Calu3 (cell line): ENCODE measurements around the gene ZNF786. TPM values are rescaled to one million over a fixed set of nuclear protein-coding genes. Genes with fewer than 3 reads are reported as not detected.
A peak's percentile ranks its signal among the peaks of the same experiment; 100 is the strongest.
"Not testable (repeated sequence)": the region's sequence is repeated elsewhere in the genome, so short reads cannot be mapped to it uniquely, and the experiment has no call there.

Experiments
- BruUV-seq: library from RNA; stranded (reverse); fragments of 400-500 nt; replicated peaks from 2 replicates; lab custom pipeline; 2021; lab: Mats Ljungman, UMichigan
- CTCF ChIA-PET: fragments of 300-600 bp; sonication (Branson Sonifier 250); formaldehyde crosslinking; loops from one replicate; lab custom pipeline; 2022; ENCODE audit warnings: antibody characterized with exemption; lab: Charles Lee
- DNase-seq: peaks from one replicate; pipeline ENCODE4 v3.0.0; 2022
- H3K27ac Mint-ChIP-seq: one replicate; pipeline ENCODE4 v1.8.0; 2022; ENCODE audit warnings: mixed read lengths; ENCODE audit not compliant: unreplicated experiment
- H3K27me3 Mint-ChIP-seq: one replicate; pipeline ENCODE4 v1.8.0; 2022; ENCODE audit warnings: mixed read lengths; ENCODE audit not compliant: unreplicated experiment
- H3K36me3 Mint-ChIP-seq: one replicate; pipeline ENCODE4 v1.8.0; 2022; ENCODE audit warnings: mild to moderate bottlenecking, moderate library complexity, mixed read lengths; ENCODE audit not compliant: insufficient read depth, unreplicated experiment
- H3K4me1 Mint-ChIP-seq: one replicate; pipeline ENCODE4 v1.8.0; 2022; ENCODE audit warnings: mild to moderate bottlenecking, low read depth, mixed read lengths; ENCODE audit not compliant: unreplicated experiment
- H3K4me3 Mint-ChIP-seq: one replicate; pipeline ENCODE4 v1.8.0; 2022; ENCODE audit warnings: mild to moderate bottlenecking, low read depth, moderate library complexity, mixed read lengths; ENCODE audit not compliant: unreplicated experiment
- H3K9me3 Mint-ChIP-seq: one replicate; pipeline ENCODE4 v1.8.0; 2022; ENCODE audit warnings: low read depth, mixed read lengths; ENCODE audit not compliant: unreplicated experiment
- CTCF ChIP-seq: fragments of 200-600 bp; IDR thresholded peaks from one replicate; pipeline ENCODE4 v1.8.0; 2022; ENCODE audit warnings: antibody characterized with exemption; ENCODE audit not compliant: unreplicated experiment
- intact Hi-C: fragments of 100-400 bp; cut with micrococcal nuclease; formaldehyde crosslinking; loops from one replicate; pipeline ENCODE4 v1.10.0; 2022; ENCODE audit not compliant: unreplicated experiment
- total RNA-seq: library from RNA; stranded (reverse); gene quantifications from 2 replicates; pipeline ENCODE4 v1.2.3, GENCODE V29; 2022

The ZNF786 gene
- total RNA-seq, 1 experiment from 2014 or later: 9.8 TPM

- no peak overlapping the region for H3K4me3 Mint-ChIP-seq
- intact Hi-C loops: no loop called here
- CTCF ChIA-PET: no interaction called here
These were observed 53.8 kb downstream of the ZNF786 start for GRCh38 chr7:149036676-149037075.

GRCh38 chr7:149031353-149031910, 59.1 kb downstream of the ZNF786 start:
- Mint-ChIP-seq H3K36me3 (peaks cover 27% of the 10 kb centered on the region), H3K9me3 (peaks cover 4% of the 10 kb centered on the region), H3K27ac (peak overlapping the region; percentile 35), H3K27me3 (no peaks in the 10 kb centered on the region), H3K4me3 (no peak overlapping the region), H3K4me1 (no peaks in the 10 kb centered on the region)
- no peak for TF ChIP-seq CTCF
- DNase-seq: no peak
- CTCF ChIA-PET: no interaction called here
- BruUV-seq: no TSS peak
- intact Hi-C loops: no loop called here

More at GRCh38 chr7:149036676-149037075, 53.8 kb downstream of the ZNF786 start:
- Mint-ChIP-seq H3K36me3 (no peaks in the 10 kb centered on the region), H3K27ac (no peak overlapping the region), H3K4me1 (no peaks in the 10 kb centered on the region), H3K27me3 (no peaks in the 10 kb centered on the region), H3K9me3 (peaks cover 6% of the 10 kb centered on the region)
- no peak for TF ChIP-seq CTCF
- no TSS peak for BruUV-seq
- no peak for DNase-seq

- H3K4me1 Mint-ChIP-seq, BruUV-seq, intact Hi-C loops, H3K4me3 Mint-ChIP-seq, DNase-seq, H3K27ac Mint-ChIP-seq, H3K9me3 Mint-ChIP-seq, CTCF ChIA-PET, H3K27me3 Mint-ChIP-seq: not testable (repeated sequence)
- peaks cover 37% of the 10 kb centered on the region for H3K36me3 Mint-ChIP-seq
These were observed 60.1 kb downstream of the ZNF786 start for GRCh38 chr7:149030439-149030838.

- H3K4me1 Mint-ChIP-seq: peaks cover 17% of the 10 kb centered on the region
- DNase-seq: peak; percentile 100
- peak within 1 kb of the TSS; percentile 94 for H3K4me3 Mint-ChIP-seq
- peak; percentile 26 for TF ChIP-seq CTCF
- H3K27me3 Mint-ChIP-seq: no peaks in the 10 kb centered on the region
- intact Hi-C loops: loop anchor here (5.0 kb wide), 1 partner anchor 119 kb away; the partner anchor contains the start of gene ZNF398
- peak within 1 kb of the TSS; percentile 98 for H3K27ac Mint-ChIP-seq
- BruUV-seq: no TSS peak
- peaks cover 4% of the 10 kb centered on the region for H3K9me3 Mint-ChIP-seq
- CTCF ChIA-PET: interaction anchor here (0.7 to 2.1 kb wide), 2 partner anchors 22 to 37 kb away, joined by 3 to 7 read pairs; no protein-coding TSS in a partner anchor
- peaks cover 47% of the 10 kb centered on the region for H3K36me3 Mint-ChIP-seq
These were observed 62.0 kb downstream of the ZNF786 start, which contains the start of gene PDIA4 for GRCh38 chr7:149028346-149029109. Gene PDIA4 (minus strand): TSS chr7:149028505. CDS start chr7:149028408, 97 bp downstream.
